CD4-positive, alpha-beta T cell (primary cell): ENCODE measurements around the gene BPIFB6. TPM values are rescaled to one million over a fixed set of nuclear protein-coding genes. Genes with fewer than 3 reads are reported as not detected.

ENCODE experiments used
- ATAC-seq: fragments of 200-7000 bp; cut with Tn5 transposase; one replicate; pipeline ENCODE4 v1.10.0; 2022; ENCODE audit warnings: mild to moderate bottlenecking; ENCODE audit not compliant: poor library complexity
- CTCF ChIA-PET: fragments of 350-600 bp; sonication (Branson Sonifier 250); formaldehyde crosslinking; loops from one replicate; lab custom pipeline; 2021; ENCODE audit warnings: antibody characterized with exemption, inconsistent platforms; lab: Charles Lee
- POLR2A ChIA-PET: fragments of 350-600 bp; sonication (Branson Sonifier 250); formaldehyde crosslinking; loops from one replicate; lab custom pipeline; 2021; ENCODE audit warnings: antibody characterized with exemption, inconsistent platforms; lab: Charles Lee
- DNase-seq, 14 experiments: peaks; one replicate each; pipeline ENCODE4 v3.0.0-alpha.2; 2013 to 2020; ENCODE audit warnings: mixed read lengths in 2 of 14
- H3K27ac ChIP-seq, 2 donors: one replicate each; pipeline versions ENCODE4 v1.5.1 to v1.7.0; 2013; ENCODE audit warnings: low read length in 2 of 2, low read depth in 1 of 2, mild to moderate bottlenecking in 1 of 2
- H3K27me3 ChIP-seq, 2 experiments: 1 replicate in 1 of 2; 2 replicates in 1 of 2; pipeline versions ENCODE4 v1.6.1 to v1.7.0; 2013; ENCODE audit warnings: low read length in 2 of 2, control low read depth in 1 of 2, mild to moderate bottlenecking in 1 of 2, moderate library complexity in 1 of 2; ENCODE audit not compliant: insufficient read depth in 2 of 2, control insufficient read depth in 1 of 2
- H3K36me3 ChIP-seq: one replicate; pipeline ENCODE4 v1.6.1; 2013; ENCODE audit warnings: low read length, control low read depth; ENCODE audit not compliant: insufficient read depth
- H3K4me1 ChIP-seq: one replicate; pipeline ENCODE4 v1.6.1; 2013; ENCODE audit warnings: low read length, control low read depth; ENCODE audit not compliant: insufficient read depth
- H3K4me3 ChIP-seq: one replicate; pipeline ENCODE4 v1.5.1; 2013; ENCODE audit warnings: mild to moderate bottlenecking, low read length, moderate library complexity
- H3K9me3 ChIP-seq, 2 experiments: 1 replicate in 1 of 2; 2 replicates in 1 of 2; pipeline versions ENCODE4 v1.6.1 to v1.7.0; 2013; ENCODE audit warnings: low read length in 2 of 2, mild to moderate bottlenecking in 2 of 2, control low read depth in 1 of 2, moderate library complexity in 1 of 2; ENCODE audit not compliant: control insufficient read depth in 1 of 2, insufficient read depth in 1 of 2
- H3K27ac Mint-ChIP-seq: one replicate; pipeline ENCODE4 v1.8.0; 2020; ENCODE audit warnings: mixed read lengths
- H3K27me3 Mint-ChIP-seq: one replicate; pipeline ENCODE4 v1.8.0; 2021; ENCODE audit warnings: mixed read lengths
- H3K36me3 Mint-ChIP-seq: one replicate; pipeline ENCODE4 v1.8.0; 2021; ENCODE audit warnings: low read depth, mixed read lengths
- H3K4me1 Mint-ChIP-seq: one replicate; pipeline ENCODE4 v1.8.0; 2021; ENCODE audit warnings: low read depth, mixed read lengths
- H3K4me3 Mint-ChIP-seq: one replicate; pipeline ENCODE4 v1.8.0; 2020; ENCODE audit warnings: mild to moderate bottlenecking, mixed read lengths
- H3K9me3 Mint-ChIP-seq: one replicate; pipeline ENCODE4 v1.8.0; 2020; ENCODE audit warnings: mixed read lengths
- intact Hi-C, 2 experiments: fragments of 100-400 bp; cut with DNase I in 1 of 2; cut with micrococcal nuclease in 1 of 2; formaldehyde crosslinking; loops; one replicate each; pipeline versions ENCODE4 v1.15.1 to v1.9.0; 2023 to 2025; cut with DNase I, micrococcal nuclease
- total RNA-seq, 174 experiments: library from RNA in 2 of 174; stranded (reverse) in 2 of 174; gene quantifications; one replicate each; pipeline ENCODE4 v1.2.3 and lab custom pipeline; 2021 to 2026
- TF ChIP-seq, protein P1 (sequence below): fragments of 200-600 bp; IDR thresholded peaks from one replicate; pipeline ENCODE4 v1.8.0; 2022; ENCODE audit warnings: antibody characterized with exemption, mild to moderate bottlenecking

Gene BPIFB6
- total RNA-seq, 2 experiments from 2014 or later: not detected

DNA sequence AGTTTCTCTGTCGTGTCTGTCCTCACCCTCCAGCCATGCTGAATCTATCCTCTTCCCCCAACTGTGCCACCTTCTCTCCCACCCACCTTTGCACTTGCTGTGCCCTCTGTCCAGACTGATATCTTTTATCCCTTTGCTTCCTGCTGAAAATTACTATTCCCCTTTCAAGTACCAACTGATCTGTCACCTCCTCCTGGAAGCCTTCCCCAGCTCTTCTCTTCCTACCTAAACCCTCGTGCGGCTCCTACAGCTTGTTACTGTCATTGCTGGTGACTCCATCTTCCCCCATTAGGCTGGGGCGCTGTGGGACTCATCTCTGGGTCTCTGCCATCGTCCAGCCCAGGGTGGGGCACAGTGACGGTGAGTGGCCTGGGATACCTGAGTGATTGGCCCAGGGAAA is 1.1 kb downstream of the BPIFB6 start:
- no peaks in the 10 kb centered on the region for H3K4me1 Mint-ChIP-seq
- no peak for ATAC-seq
- no peak overlapping the region for H3K4me3 Mint-ChIP-seq
- H3K4me3 ChIP-seq: no peak overlapping the region
- TF ChIP-seq, protein P1, sequence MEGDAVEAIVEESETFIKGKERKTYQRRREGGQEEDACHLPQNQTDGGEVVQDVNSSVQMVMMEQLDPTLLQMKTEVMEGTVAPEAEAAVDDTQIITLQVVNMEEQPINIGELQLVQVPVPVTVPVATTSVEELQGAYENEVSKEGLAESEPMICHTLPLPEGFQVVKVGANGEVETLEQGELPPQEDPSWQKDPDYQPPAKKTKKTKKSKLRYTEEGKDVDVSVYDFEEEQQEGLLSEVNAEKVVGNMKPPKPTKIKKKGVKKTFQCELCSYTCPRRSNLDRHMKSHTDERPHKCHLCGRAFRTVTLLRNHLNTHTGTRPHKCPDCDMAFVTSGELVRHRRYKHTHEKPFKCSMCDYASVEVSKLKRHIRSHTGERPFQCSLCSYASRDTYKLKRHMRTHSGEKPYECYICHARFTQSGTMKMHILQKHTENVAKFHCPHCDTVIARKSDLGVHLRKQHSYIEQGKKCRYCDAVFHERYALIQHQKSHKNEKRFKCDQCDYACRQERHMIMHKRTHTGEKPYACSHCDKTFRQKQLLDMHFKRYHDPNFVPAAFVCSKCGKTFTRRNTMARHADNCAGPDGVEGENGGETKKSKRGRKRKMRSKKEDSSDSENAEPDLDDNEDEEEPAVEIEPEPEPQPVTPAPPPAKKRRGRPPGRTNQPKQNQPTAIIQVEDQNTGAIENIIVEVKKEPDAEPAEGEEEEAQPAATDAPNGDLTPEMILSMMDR: no peak
- H3K27me3 ChIP-seq: no peaks in the 10 kb centered on the region
- POLR2A ChIA-PET: interaction anchor here (1.2 kb wide), 1 partner anchor 61 kb away, joined by 3 read pairs; no protein-coding TSS in a partner anchor
- H3K9me3 Mint-ChIP-seq: no peaks in the 10 kb centered on the region
- H3K9me3 ChIP-seq: peaks cover 6 to 10% of the 10 kb centered on the region in 2 experiments
- no peaks in the 10 kb centered on the region for H3K4me1 ChIP-seq
- no peaks in the 10 kb centered on the region for H3K36me3 Mint-ChIP-seq
- intact Hi-C loops: no loop called here
- H3K36me3 ChIP-seq: no peaks in the 10 kb centered on the region
- H3K27me3 Mint-ChIP-seq: no peaks in the 10 kb centered on the region
- H3K27ac ChIP-seq: no peak overlapping the region
- DNase-seq: no peak
- CTCF ChIA-PET: no interaction called here
- no peak overlapping the region for H3K27ac Mint-ChIP-seq

DNA sequence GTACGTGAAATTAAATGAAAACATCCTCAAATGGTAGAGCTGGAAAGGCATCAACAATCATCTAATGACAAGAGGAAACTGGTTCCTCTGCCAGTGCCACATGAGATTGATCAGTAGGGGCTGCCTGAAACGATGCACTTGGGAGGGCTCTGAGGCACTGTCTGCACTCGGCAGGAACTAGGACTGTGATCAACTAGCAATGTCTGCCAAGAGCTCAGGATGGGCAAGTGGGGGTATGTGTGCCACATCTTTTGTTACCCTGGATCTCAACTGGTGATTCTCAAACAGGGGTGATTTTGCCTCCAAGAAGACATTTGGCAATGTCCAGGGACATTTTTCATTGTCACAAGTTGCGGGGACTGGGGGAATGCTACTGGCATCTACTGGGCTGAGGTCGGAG is 1.9 kb downstream of the BPIFB6 start:
- CTCF ChIA-PET: no interaction called here
- H3K27me3 ChIP-seq: no peaks in the 10 kb centered on the region
- H3K9me3 ChIP-seq: peaks cover 6 to 10% of the 10 kb centered on the region in 2 experiments
- POLR2A ChIA-PET: interaction anchor here (1.2 kb wide), 1 partner anchor 62 kb away, joined by 3 read pairs; no protein-coding TSS in a partner anchor
- ATAC-seq (no peak), DNase-seq (no peak)
- no peak overlapping the region for H3K27ac ChIP-seq
- no peaks in the 10 kb centered on the region for H3K36me3 Mint-ChIP-seq
- H3K4me3 Mint-ChIP-seq: no peak overlapping the region
- no peak overlapping the region for H3K27ac Mint-ChIP-seq
- H3K27me3 Mint-ChIP-seq: no peaks in the 10 kb centered on the region
- no peaks in the 10 kb centered on the region for H3K4me1 Mint-ChIP-seq
- intact Hi-C loops: no loop called here
- no peaks in the 10 kb centered on the region for H3K4me1 ChIP-seq
- no peak overlapping the region for H3K4me3 ChIP-seq
- TF ChIP-seq, protein P1: no peak
- no peaks in the 10 kb centered on the region for H3K36me3 ChIP-seq
- peaks cover 3% of the 10 kb centered on the region for H3K9me3 Mint-ChIP-seq

DNA sequence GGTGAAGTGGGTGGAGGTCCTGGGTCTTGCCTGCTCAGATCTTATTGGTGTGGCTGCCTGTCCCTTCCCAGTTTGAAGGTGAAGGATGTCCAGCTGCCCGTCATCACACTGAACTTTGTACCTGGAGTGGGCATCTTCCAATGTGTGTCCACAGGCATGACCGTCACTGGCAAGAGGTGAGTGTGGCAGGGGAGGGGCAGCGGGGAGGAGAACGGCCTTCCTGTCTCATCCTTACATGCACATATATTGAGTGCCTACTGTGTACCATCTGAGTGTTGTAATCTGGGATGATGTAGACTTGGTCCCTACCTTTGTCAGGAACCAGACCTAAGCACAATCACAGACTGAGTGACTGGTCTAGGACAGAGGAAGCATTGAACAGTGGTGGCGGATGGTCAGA is 2.7 kb downstream of the BPIFB6 start:
- TF ChIP-seq, protein P1: no peak
- H3K9me3 ChIP-seq: peaks cover 6 to 10% of the 10 kb centered on the region in 2 experiments
- CTCF ChIA-PET: no interaction called here
- H3K27ac ChIP-seq: no peak overlapping the region
- Mint-ChIP-seq H3K4me3 (no peak overlapping the region), H3K36me3 (no peaks in the 10 kb centered on the region), H3K27ac (no peak overlapping the region), H3K27me3 (no peaks in the 10 kb centered on the region), H3K4me1 (no peaks in the 10 kb centered on the region), H3K9me3 (peaks cover 3% of the 10 kb centered on the region)
- no peak overlapping the region for H3K4me3 ChIP-seq
- no peak for ATAC-seq
- intact Hi-C loops: no loop called here
- POLR2A ChIA-PET: no interaction called here
- H3K4me1 ChIP-seq: no peaks in the 10 kb centered on the region
- DNase-seq: no peak
- no peaks in the 10 kb centered on the region for H3K36me3 ChIP-seq
- H3K27me3 ChIP-seq: no peaks in the 10 kb centered on the region
